Kidney glomerular epithelial cell (primary cell): ENCODE data around the gene STK17A.
"Not testable (repeated sequence)": the region's sequence is repeated elsewhere in the genome, so short reads cannot be mapped to it uniquely, and the experiment has no call there.

Experiments
- DNase-seq: peaks from one replicate; lab custom pipeline; 2025; lab: John Stamatoyannopoulos, UW

STK17A gene

DNA sequence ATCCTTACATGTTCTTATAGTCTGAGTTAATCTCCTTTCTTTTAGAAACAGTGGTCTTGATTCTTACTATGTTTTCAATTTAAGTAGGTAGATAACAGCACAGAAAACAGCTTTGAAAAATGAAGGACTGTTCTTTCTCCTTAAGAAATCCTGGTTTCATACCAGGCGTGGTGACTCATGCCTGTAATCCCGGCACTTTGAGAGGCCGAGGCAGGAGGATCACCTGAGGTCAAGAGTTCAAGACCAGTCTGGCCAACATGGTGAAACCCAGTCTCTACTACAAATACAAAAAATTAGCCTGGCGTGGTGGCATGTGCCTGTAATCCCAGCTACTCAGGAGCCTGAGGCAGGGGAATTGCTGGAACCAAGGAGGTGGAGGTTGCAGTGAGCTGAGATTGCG, 13.5 kb downstream of the STK17A start:
- DNase-seq = not testable (repeated sequence)

DNA sequence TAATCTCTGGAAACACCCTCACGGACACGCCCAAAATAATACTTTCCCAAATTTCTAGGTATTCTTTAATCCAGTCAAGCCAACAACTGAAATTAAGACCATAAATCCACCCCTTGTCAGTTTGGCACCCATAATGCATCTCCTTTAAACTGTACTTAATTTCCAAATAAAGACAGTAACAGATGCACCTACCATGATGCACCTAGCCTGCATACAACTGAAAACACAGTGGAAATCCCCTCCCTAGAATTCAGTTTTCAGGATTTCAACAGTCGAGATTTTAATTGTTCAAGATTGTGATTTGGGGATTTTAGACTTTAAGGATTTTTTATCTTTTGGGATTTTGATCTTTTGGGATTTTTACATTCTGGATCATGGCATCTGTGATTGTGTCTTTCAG, 17.1 kb downstream of the STK17A start:
- DNase-seq = no peak

DNA sequence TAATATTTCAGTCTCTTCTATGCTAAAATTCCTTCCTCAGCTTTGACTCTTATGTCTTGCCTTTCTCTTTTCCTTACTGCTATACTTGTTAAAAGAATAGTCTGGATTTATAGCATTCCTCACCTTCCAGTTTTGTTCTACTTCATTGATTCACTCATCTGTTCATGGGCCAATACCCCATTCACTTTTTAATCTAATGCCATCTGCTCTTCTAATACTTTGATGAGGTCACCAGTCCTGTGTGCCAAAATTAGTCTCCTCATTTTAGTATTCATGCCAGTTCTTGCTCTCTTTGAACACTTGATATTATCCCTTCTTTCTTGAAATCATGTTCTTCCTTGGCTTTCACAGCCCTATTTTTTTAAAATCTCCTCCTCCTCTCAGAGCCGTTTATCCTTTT, 19.3 kb downstream of the STK17A start:
- no peak for DNase-seq

DNA sequence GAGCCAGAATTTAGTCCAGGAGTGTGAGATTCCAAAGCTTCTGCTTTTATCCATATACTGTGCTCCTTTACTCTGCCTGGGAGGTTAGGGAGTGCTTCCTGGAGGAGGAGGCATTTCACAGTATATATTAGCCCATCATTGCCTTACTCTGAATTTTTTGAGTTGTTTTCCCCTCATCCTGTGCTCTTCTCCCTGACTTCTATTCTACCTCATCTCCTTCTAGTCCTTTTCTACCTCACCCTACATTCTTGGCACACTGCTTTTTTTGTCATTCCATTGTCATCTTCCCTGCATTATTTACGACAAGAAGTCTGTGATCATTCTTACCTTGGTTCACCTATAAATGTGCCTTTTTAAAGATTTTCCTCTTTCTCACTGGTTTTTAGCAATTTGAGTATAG, 21.3 kb downstream of the STK17A start:
- no peak for DNase-seq

DNA sequence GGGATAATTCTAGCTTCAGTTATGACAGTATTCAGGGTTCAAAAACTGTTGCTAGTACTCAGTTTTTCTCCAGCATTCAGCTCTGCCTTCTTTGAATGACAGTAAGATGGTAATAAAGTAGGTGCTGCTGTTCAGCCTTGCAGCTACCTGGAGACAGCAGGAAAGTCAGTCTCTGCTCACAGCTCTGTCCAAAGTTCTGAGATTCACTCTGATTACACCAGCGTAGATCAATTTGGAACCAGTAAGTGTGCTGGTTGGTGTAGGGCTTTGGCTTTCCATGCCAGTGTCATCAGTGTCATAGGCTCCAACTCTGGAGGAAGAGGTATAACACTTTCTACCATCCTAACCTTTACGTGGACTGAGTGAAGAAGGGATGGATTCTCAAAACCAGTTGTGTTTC, 26.2 kb downstream of the STK17A start:
- no peak for DNase-seq

DNA sequence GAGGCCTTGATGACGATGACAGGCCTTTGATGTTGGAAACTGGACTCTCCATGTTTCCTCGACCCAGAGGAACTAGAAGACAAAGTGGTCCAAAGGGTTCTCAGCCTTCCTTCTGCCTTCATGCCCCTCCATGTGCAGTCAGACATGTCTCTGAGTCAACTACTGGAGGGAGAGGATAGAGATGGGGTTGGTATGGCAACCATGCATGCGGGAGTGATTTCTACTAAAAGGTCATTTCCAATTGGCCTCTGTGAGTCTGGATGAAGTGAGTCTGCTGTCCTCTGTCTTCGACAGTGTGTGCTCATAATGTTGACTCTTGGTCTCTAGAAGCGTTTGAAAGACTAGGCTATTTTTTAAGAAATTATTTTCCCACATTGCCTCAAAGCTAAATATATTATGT, 29.2 kb downstream of the STK17A start:
- no peak for DNase-seq

DNA sequence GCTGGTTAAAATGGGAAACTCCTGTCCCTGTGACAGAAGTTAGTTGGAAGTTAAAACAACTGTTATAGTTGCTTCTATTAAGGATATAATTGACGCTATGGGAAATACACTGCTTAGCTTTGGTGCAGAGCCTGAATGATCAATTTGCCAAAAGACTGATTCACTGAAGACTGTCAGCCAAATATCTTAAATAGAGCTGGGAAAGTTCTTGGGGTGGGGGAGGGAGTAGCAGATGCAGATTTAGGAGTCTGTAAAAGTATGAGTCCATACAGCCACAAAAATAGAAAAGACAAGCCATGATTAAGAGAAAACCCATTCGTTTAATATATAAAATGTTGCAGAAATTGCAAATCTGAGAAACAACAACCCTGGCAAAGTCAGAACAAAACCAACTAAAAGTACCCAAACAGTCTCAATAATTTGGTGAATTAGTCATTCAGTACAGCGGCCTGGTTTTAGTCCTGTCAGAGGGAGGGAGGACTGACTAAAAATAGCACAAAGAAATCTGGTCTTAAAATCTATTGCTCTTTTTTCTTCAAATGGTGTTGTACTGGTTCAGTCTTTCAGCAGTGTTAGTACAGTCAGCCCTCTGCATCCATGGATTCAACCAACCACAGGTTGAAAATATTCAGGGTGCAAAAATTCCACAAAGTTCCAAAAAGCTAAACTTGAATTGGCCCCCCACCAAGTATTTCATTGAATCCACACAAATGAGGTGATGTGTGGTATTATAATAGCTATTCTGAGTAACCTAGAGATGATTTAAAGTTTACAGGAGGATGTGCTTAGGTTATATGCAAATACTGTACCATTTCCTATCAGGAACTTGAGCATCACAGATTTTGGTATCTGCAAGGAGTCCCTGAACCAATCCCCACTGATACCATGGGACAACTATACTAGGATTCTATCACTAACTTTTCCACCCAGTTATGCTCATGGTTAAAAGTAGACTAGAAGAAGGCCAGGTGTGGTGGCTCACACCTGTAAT, 30.0 kb downstream of the STK17A start:
- DNase-seq = no peak

DNA sequence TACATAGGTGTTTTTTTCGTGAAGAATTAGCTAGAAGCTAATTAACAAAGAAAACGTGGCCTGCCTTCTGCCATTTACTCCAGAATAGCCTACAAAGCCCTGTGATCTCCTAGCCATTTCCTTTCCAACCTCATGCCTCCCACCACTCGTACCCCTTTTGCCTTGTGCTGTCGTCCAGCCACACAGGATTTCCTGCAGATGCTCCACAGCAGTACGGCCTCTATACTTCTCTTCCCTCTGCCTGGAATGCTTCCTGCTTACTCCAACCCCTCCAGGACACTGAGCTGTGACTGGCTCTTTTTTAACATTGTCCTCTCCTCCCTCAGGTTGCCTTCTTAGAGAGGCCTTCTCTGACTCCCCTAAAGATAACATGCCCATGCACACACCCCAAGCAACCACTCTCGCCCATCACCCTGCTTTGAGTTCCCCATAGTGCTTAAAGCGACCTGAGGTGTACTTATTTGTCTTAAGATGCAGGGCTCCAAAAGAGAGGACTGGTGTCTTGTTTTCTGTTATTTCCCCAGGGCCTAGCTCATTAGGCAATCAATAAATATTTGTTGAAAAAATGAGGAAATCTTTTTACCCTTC, 32.7 kb downstream of the STK17A start:
- DNase-seq = no peak

DNA sequence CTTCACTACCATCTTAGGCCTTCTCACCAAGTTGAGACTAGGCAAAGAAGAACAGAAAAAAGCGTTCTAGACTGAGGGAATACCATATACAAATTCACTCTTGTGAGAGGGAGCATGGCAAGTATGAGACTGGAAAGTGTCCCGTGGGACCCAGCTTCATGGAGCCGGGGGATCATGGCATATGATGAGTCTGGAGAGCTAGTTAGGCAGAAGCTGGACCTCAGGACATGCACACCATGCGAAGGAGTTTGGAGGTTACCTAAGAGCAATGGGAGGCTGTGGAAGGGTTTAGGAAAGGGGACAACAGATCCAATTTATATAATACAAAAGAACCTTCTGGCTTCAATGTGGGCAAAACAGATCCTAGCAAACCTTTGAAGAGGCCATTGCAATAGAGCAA, 34.1 kb downstream of the STK17A start:
- DNase-seq = no peak

DNA sequence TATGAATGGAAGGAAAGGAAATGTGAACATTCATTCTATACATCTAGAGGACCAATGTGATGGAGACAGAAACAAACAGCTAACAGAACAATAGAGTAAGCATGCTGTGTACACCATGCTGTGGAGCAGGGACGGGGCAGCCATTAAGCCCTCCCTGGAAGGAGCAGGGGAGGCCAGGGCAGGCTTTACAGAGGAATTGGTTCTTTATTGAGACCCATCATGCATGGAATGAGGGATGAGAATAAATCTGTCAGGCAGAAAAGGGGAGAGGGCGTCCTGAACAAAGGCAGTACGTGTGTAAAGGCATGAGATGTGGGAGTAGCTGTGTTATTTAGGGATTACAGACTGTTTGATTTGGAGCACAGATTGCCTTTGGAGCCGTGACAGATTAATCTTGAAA, 35.2 kb downstream of the STK17A start:
- DNase-seq = no peak

DNA sequence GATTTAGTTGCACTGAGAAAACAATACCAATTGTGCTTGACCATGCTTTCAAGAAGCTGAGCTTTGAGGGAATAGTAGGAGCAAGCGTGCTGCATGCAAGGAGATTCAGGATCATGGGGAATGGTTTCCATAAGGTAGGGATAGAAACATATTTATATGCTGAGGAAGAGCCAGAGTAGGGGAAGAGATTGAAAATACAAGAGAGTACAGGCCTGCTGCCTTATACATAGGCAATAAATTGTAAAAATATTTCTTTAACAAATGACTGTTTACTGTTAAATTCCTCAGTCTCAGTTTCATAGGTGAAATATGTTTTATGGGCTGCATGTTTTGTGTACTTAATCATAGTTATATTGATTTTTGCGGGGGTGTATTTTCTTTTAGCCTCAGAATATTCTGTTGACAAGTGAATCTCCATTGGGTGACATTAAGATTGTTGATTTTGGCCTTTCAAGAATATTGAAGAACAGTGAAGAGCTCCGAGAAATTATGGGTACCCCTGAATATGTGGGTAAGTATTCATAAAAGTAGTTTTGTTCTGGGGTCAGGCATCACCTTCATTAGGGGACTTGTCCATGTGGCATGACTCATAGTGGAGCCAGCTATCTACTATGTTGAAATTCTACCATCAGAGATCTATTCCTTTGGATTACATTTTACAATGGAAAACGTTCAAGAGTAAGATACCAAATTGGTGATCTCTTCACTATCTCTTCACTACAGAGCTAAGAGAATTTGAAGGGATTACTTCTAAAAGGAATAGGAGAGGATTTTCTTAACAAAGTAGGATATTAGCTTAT, 36.5 kb downstream of the STK17A start:
- no peak for DNase-seq

DNA sequence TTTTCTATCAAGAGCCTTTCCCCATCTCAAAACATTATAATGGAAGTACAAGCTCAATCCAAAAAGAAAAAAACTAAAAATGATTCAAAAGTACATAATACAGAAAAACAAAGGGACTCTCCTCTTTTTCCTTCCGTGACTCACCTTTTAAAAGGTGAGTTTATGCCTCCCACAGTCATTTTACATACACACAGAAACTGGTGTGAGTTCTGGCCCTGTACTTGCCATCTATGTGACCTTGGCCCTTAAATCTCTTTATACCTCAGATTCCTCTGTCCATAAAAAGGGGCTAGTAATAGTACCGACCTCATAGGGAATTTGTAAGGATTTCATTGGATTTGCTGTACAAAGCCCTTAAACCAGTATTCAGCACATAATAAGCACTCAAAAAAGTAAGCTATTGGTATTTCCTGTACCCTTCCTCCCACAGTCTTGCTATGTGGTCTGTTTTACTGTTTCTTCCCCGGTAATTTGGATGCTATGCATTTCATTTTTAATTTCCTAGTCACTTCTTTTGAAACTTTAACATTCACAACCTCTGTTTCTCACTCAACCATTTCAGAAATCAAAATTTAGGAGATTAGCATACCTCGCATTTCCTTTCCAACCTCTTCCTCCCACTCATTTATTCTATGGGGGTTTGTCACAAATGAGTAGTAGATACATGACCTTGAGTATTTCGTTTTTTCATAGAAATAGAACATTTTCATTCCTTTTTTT, 39.0 kb downstream of the STK17A start:
- DNase-seq = no peak

DNA sequence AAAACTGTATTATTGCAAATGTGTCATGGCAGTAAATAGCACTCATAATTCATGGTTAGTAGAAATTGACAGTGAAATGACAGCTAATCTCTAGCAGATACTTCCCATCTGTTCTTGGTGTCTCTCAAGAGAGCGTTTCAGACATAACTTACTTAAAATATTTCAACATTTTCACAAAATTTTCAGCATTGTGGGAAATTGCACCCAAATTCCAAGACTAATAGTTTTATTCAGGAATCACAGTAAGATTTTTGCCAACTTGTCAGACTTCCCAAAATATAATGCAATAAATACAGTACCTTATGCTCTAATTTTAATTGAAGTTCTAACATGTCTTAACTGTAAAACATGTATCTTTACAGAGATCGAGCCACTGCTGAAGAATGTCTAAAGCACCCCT, 41.2 kb downstream of the STK17A start:
- no peak for DNase-seq

DNA sequence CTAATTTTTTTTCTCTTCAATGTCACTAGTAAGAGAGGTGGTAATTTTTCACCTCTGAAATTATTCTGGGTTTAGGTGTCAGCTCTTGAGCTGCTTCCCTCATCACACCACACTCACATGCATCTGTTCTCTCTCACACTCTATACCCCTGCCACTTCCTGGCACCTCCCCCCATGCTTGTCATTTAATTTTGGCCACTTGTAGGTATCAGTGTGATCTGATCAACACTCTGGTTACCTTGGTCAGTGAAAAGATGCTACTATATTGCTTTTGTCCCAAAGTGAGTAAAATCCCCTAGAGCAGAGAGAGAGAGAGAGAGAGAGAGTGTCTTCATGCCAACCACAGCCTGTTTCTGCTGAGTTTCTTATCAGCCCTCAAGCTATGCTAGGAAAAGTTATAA, 42.5 kb downstream of the STK17A start:
- DNase-seq = no peak

DNA sequence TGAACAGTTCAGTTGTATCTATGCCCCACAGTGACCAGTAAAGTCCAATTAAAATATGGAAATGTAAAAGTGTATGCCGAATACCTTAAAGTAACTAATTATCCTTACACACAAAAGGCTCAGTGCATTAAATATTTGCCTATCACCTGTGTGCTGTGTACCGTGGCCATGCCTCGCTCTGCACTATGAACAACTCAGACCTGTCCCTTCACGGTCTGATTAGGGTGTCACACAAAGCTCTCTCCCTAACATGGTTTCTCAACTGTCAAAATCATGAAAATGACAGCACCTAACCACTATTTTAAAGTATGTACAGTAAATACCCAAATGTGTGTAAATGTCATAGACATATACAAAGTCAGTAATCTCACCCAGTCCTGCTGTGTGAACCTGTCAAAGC, 43.1 kb downstream of the STK17A start:
- no peak for DNase-seq

DNA sequence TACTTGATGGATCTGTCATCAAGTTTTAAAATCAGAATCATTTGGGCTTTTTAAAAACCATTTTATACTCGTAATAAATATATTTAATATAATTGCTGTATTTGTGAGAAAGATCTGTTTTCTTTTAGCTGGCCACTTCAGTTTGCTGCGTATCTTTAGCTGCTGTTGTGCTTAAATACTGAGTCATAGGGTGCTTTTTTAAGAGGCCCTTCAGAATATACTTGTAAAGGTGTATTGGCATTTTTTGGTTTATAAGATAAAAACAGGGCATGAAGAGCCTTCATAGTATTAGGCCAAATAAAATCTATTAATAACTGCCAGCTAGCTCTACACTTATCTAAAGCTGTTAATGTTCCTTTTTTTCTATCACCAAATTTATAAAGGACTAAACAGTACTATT, 43.8 kb downstream of the STK17A start:
- DNase-seq = no peak

DNA sequence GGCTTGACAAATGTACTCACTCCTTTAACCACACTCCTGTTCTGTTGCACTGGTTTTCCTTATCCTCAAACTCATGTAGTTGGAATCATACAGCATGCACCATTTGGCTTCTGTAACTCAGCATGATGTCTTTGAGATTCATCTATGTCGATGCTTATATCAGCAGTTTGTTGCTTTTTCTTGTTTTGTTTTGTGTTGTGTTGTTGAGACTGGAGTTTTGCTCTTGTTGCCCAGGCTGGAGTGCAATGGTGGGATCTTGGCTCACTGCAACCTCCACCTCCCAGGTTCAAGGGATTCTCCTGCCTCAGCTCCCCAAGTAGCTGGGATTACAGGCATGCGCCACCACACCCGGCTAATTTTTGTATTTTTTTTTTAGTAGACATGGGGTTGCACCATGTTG, 44.9 kb downstream of the STK17A start:
- DNase-seq = not testable (repeated sequence)

DNA sequence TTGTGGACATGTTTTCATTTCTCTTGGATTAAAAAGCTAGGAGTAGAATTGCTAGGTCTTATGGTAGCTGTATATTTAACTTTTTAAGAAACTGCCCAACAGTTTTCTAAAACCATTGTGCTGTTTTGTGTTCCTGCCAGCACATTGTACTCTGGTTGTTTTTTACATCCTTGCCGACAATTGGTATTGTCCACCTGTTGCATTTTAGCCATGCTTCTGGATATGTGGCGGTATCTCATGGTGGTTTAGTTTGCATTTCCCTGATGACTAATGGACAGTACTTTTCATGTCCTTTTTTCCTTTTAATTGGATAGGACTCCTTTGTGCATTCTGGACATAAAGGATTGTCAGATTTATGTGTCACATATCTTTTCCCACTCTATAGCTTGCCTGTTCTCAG, 45.5 kb downstream of the STK17A start:
- DNase-seq = no peak

DNA sequence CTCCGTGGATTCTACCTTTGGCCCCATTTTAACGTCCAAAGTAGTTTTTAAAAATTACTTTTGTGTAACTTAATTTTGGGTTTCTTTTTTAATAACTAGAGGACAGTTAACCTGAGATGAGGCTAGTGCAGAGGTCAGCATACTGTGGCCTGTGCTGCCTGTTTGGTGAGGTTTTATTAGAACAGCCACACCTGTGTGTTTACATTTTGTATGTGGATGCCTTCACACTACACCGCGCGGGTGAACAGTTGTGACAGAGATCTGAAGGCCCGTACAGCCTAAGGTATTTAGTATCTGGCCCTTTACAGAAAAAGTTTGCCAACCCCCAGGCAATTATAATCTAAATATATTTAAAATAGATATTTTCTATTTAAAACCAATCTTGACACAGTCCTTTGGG, 46.9 kb downstream of the STK17A start:
- DNase-seq = no peak

DNA sequence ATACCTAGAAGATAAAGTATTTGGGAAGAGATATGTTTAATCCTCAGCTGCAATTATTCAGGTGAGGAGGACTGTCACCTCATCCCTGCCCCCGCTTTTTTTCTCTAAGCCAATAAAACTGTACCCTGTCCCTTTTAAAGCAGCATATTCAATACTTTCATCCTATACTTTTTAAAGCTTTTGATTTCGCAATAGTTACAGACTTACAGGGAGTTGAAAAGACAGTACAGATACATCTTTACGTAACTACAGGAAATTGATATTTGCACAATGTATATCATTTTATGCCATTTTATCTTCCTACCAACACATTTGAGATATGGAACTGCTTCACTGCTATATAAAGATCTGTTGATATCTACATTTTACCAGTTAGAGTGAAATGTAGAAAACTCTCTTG, 47.6 kb downstream of the STK17A start:
- DNase-seq = no peak

DNA sequence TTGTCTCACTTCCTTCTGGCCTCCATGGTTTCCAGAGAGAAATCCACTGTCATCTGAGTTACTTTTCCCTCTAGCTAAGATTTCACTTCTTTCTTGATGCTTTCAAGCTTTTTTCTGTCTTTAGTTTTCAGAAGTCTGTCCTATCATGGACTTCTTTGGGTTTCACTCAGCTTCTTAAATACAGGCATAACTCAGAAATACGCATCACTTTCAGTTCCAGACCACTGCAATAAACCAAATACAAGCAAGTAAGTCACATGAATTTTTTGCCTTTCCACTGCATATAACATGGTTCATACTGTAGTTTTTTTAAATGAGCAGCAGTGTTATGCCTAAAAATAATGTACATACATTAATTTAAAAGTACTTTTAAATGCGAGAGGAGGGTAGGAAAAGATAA, 48.7 kb downstream of the STK17A start:
- DNase-seq = no peak

DNA sequence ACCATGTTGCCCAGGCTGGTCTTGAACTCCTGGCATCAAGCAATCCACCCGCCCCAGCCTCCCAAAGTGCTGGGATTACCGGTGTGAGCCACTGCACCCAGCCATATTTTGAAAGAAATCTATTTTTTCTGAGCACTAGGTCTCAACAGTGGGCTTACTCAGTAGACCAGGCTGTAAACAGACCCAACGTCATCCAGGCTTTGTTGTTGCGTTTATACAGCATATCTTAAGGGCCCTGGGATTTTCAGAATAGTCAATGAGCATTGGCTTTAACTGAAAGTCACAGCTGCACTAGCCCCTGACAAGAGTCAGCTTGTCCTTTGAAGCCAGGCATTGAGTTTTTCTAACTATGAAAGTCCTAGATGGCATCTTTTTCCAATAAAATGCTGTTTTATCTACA, 49.8 kb downstream of the STK17A start:
- no peak for DNase-seq
